Panc1 (cell line): ENCODE data around the gene RIC3. TPM values are rescaled to one million over a fixed set of nuclear protein-coding genes. Genes with fewer than 3 reads are reported as not detected.

Experiments
- ATAC-seq: fragments of 200-7000 bp; cut with Tn5 transposase; 2 replicates; pipeline ENCODE4 v1.9.1; 2020; ENCODE audit warnings: mild to moderate bottlenecking, moderate library complexity
- BruUV-seq: library from RNA; stranded (reverse); fragments of 400-500 nt; replicated peaks from 2 replicates; lab custom pipeline; 2021; lab: Mats Ljungman, UMichigan
- CTCF ChIA-PET: fragments of 300-600 bp; sonication (Branson Sonifier 250); formaldehyde crosslinking; loops from one replicate; lab custom pipeline; 2022; ENCODE audit warnings: antibody characterized with exemption; lab: Charles Lee
- POLR2A ChIA-PET: fragments of 300-600 bp; sonication (Branson Sonifier 250); formaldehyde crosslinking; loops from one replicate; lab custom pipeline; 2022; ENCODE audit warnings: antibody characterized with exemption; lab: Charles Lee
- DNase-seq: peaks from one replicate; pipeline ENCODE4 v3.0.0-alpha.2; 2010; ENCODE audit warnings: low read depth, low spot score
- H3K27ac ChIP-seq: 2 replicates; pipeline ENCODE4 v1.5.1; 2011; ENCODE audit warnings: mild to moderate bottlenecking, low read length, inconsistent platforms
- H3K27me3 ChIP-seq: fragments of 200-500 bp; sonication (Bioruptor generic); 2 replicates; pipeline ENCODE4 v1.6.0; 2014; ENCODE audit warnings: low read length, inconsistent platforms; ENCODE audit not compliant: control insufficient read depth, insufficient read depth
- H3K36me3 ChIP-seq: fragments of 200-500 bp; sonication (Bioruptor generic); 2 replicates; pipeline ENCODE4 v1.5.1; 2014; ENCODE audit warnings: inconsistent platforms, mild to moderate bottlenecking, low read length, moderate library complexity; ENCODE audit not compliant: control insufficient read depth, insufficient read depth
- H3K4me1 ChIP-seq: 2 replicates; pipeline ENCODE4 v1.5.1; 2011; ENCODE audit warnings: inconsistent platforms, mild to moderate bottlenecking, low read length, moderate library complexity; ENCODE audit not compliant: control insufficient read depth, insufficient read depth
- H3K4me3 ChIP-seq, 2 experiments: 2 replicates each; pipeline ENCODE4 v1.5.1; 2011 to 2012; ENCODE audit warnings: low read depth in 2 of 2, low read length in 2 of 2, mild to moderate bottlenecking in 2 of 2, inconsistent platforms in 1 of 2, moderate library complexity in 1 of 2
- H3K9me3 ChIP-seq: fragments of 200-500 bp; sonication (Bioruptor generic); 2 replicates; pipeline ENCODE4 v1.5.1; 2014; ENCODE audit warnings: low read depth, mild to moderate bottlenecking, inconsistent platforms, low read length, moderate library complexity; ENCODE audit not compliant: control insufficient read depth, insufficient read depth
- POLR2AphosphoS5 ChIP-seq: IDR thresholded peaks from 2 replicates; pipeline ENCODE4 v1.6.1; 2012; ENCODE audit warnings: mild to moderate bottlenecking, low read depth, low read length, moderate library complexity
- REST ChIP-seq, 2 experiments: IDR thresholded peaks; 2 replicates each; pipeline ENCODE4 v1.6.1; 2011 to 2012; ENCODE audit warnings: low read depth in 2 of 2, control low read depth in 1 of 2, low read length in 1 of 2, mild to moderate bottlenecking in 1 of 2, moderate library complexity in 1 of 2; ENCODE audit not compliant: insufficient read depth in 1 of 2
- SIN3A ChIP-seq: IDR thresholded peaks from 2 replicates; pipeline ENCODE4 v1.6.1; 2012; ENCODE audit warnings: low read depth, mild to moderate bottlenecking, low read length, moderate library complexity, borderline replicate concordance; ENCODE audit not compliant: insufficient read depth
- TCF7L2 ChIP-seq: IDR thresholded peaks from 2 replicates; pipeline ENCODE4 v1.6.1; 2011; ENCODE audit warnings: mild to moderate bottlenecking, low read depth, low read length, inconsistent platforms
- in situ Hi-C: cut with HindIII; loops from 2 replicates; pipeline ENCODE4 v1.10.0; 2016; ENCODE audit warnings: low sequenced_read_pairs, low pct_unique_long_range_greater_than_20kb
- intact Hi-C: fragments of 100-400 bp; cut with micrococcal nuclease; formaldehyde crosslinking; loops from one replicate; pipeline ENCODE4 v1.10.0; 2022; ENCODE audit not compliant: unreplicated experiment
- total RNA-seq: library from RNA; stranded (reverse); gene quantifications from one replicate; pipeline ENCODE4 v1.2.1, GENCODE V29; 2021; ENCODE audit not compliant: unreplicated experiment
- TF ChIP-seq, protein P1 (sequence below): fragments of 450-650 bp; IDR thresholded peaks from 2 replicates; pipeline ENCODE4 v1.5.1; 2017; ENCODE audit warnings: mild to moderate bottlenecking

Gene RIC3
- total RNA-seq, 1 experiment from 2014 or later: 4.2 TPM

DNA sequence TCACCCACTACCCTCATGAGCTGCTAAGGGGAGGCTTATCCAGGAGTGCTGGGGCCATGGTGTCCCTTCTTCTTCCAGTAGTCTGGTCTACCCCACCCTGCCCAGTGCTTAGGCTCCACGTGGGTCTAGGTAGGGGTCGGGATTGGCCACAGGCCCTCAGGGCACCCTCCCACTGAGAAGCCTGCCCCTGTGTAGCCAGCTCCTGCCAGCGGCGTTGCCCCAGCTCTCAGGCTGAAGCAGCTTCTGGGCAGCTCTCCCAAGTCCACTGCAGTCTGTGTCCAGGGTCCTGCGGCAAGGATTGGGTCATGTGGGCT, 24.0 kb upstream of the RIC3 start:
- Histone ChIP-seq H3K9me3 (no peaks in the 10 kb centered on the region), H3K27me3 (peaks cover 17% of the 10 kb centered on the region), H3K36me3 (no peaks in the 10 kb centered on the region), H3K4me3 (no peak overlapping the region), H3K27ac (no peak overlapping the region), H3K4me1 (no peaks in the 10 kb centered on the region)
- CTCF ChIA-PET: interaction anchor here (1.0 to 1.6 kb wide), 3 partner anchors 14 to 374 kb away, joined by 3 to 8 read pairs (median 3); no protein-coding TSS in a partner anchor
- intact Hi-C loops: loop anchor here (1.0 kb wide), 1 partner anchor 373 kb away; no protein-coding TSS in a partner anchor
- peak; percentile 67 for ATAC-seq
- in situ Hi-C loops: no loop called here
- no peak for DNase-seq
- BruUV-seq: no TSS peak
- TF ChIP-seq SIN3A (no peak), TCF7L2 (no peak), POLR2AphosphoS5 (no peak), REST (IDR thresholded peaks at IDR 0.05; ENCODE audit: insufficient read depth in 1 of 2, low read depth in 2 of 2, low read length in 1 of 2) (no peak)
- TF ChIP-seq, protein P1, sequence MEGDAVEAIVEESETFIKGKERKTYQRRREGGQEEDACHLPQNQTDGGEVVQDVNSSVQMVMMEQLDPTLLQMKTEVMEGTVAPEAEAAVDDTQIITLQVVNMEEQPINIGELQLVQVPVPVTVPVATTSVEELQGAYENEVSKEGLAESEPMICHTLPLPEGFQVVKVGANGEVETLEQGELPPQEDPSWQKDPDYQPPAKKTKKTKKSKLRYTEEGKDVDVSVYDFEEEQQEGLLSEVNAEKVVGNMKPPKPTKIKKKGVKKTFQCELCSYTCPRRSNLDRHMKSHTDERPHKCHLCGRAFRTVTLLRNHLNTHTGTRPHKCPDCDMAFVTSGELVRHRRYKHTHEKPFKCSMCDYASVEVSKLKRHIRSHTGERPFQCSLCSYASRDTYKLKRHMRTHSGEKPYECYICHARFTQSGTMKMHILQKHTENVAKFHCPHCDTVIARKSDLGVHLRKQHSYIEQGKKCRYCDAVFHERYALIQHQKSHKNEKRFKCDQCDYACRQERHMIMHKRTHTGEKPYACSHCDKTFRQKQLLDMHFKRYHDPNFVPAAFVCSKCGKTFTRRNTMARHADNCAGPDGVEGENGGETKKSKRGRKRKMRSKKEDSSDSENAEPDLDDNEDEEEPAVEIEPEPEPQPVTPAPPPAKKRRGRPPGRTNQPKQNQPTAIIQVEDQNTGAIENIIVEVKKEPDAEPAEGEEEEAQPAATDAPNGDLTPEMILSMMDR: no peak; the same call in none of the 2 replicates
- POLR2A ChIA-PET: no interaction called here

DNA sequence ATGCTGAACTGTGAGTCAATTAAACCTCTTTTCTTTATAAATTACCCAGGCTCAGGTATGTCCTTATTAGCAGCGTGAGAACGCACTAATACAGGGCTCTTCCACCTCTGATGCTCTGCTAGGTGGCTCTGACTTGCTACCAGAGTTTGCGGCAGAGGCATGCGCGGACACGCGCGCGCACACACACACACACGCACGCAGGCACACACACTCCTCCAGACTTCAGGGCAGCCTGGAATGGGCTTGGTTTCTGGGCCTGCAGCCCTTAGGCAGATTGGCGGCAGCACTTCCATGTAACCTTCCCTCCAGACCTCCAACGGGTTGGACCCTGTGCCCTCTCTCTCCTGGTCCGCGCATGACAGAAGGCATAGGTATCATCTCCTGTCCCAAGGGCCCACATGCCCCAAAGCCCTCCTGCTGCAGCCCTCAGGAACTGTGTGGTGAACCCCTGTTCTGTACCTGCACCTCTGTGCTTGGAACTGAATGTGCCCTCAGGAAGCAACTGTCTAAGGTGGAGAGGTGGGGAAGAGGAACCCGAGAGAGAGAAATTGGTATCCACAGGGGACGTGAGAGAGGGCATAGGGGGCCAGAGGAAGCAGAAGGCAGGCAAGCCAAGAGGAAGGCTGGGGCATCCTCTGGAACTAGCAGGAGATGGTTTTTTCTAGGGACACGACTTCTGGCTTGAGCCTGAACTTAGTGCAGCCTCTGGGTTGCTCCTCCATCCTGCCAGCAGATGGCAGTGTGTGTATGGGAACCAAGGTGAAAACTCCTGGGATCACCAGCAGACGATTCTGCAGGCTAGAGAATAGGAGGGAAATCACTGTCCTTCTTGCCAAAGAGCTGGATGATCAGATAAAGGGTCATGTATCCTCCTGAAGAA, 23.4 kb upstream of the RIC3 start:
- BruUV-seq: no TSS peak
- TF ChIP-seq REST (IDR thresholded peaks at IDR 0.05; ENCODE audit: insufficient read depth in 1 of 2, low read depth in 2 of 2, low read length in 1 of 2): no peak
- TF ChIP-seq, protein P1: peak; percentile 98
- intact Hi-C loops: loop anchor here (1.0 kb wide), 1 partner anchor 374 kb away; no protein-coding TSS in a partner anchor
- peak; percentile 93 for ATAC-seq
- in situ Hi-C loops: no loop called here
- POLR2A ChIA-PET: no interaction called here
- H3K36me3 ChIP-seq: no peaks in the 10 kb centered on the region
- H3K4me3 ChIP-seq: no peak overlapping the region
- no peak overlapping the region for H3K27ac ChIP-seq
- CTCF ChIA-PET: interaction anchor here (1.0 to 1.6 kb wide), 3 partner anchors 13 to 375 kb away, joined by 3 to 8 read pairs (median 3); no protein-coding TSS in a partner anchor
- peaks cover 15% of the 10 kb centered on the region for H3K27me3 ChIP-seq
- DNase-seq: peak; percentile 74
- H3K9me3 ChIP-seq: no peaks in the 10 kb centered on the region
- no peaks in the 10 kb centered on the region for H3K4me1 ChIP-seq
